Psoas muscle (tissue), 8 donors: Measurements from ENCODE around the gene MRPS30. TPM values are rescaled to one million over a fixed set of nuclear protein-coding genes. Genes with fewer than 3 reads are reported as not detected.
"Not testable (repeated sequence)": the region's sequence is repeated elsewhere in the genome, so short reads cannot be mapped to it uniquely, and the experiment has no call there.

Source experiments
- ATAC-seq, 4 donors: fragments of 200-7000 bp; cut with Tn5 transposase; one replicate each; pipeline ENCODE4 v1.9.1; 2020; ENCODE audit warnings: moderate library complexity in 3 of 4, mild to moderate bottlenecking in 2 of 4
- DNase-seq, 2 donors: peaks; one replicate each; pipeline ENCODE4 v3.0.0-alpha.2; 2020
- H3K27ac ChIP-seq: fragments of 200-600 bp; one replicate; pipeline ENCODE4 v1.8.0; 2022
- H3K27me3 ChIP-seq, 3 donors: fragments of 200-600 bp in 1 of 3; one replicate each; pipeline versions ENCODE4 v1.6.1 to v1.8.0; 2013 to 2022; ENCODE audit warnings: low read length in 2 of 3, mild to moderate bottlenecking in 2 of 3, moderate library complexity in 1 of 3; ENCODE audit not compliant: insufficient read depth in 3 of 3
- H3K36me3 ChIP-seq, 2 donors: fragments of 200-600 bp in 1 of 2; one replicate each; pipeline versions ENCODE4 v1.6.1 to v1.8.0; 2013 to 2022; ENCODE audit warnings: low read depth in 1 of 2, mild to moderate bottlenecking in 1 of 2, moderate library complexity in 1 of 2; ENCODE audit not compliant: insufficient read depth in 1 of 2
- H3K4me1 ChIP-seq: fragments of 200-600 bp; one replicate; pipeline ENCODE4 v1.8.0; 2022
- H3K4me3 ChIP-seq: fragments of 200-600 bp; one replicate; pipeline ENCODE4 v1.8.0; 2022; ENCODE audit warnings: mild to moderate bottlenecking
- H3K9me3 ChIP-seq: fragments of 200-600 bp; one replicate; pipeline ENCODE4 v1.8.0; 2022
- WGBS, 3 donors: extraction: QIAGEN DNeasy Blood & Tissue Kit; methylation state at CpG; one replicate each; pipeline versions ENCODE4 v1.1.6 to v1.1.7; 2013; 5-methylcytosine and 5-hydroxymethylcytosine counted together
- intact Hi-C, 2 donors: fragments of 100-400 bp; cut with DNase I; formaldehyde crosslinking; loops; one replicate each; pipeline versions ENCODE4 v1.11.0 to v1.14.2; 2022
- polyA plus RNA-seq, 3 donors: library from polyadenylated mRNA; stranded (reverse); fragments of 200-250 nt; gene quantifications; one replicate each; pipeline ENCODE4 v1.2.3, GENCODE V29; 2013
- total RNA-seq, 4 donors: library from RNA; stranded (reverse); fragmentation: NEBNext Ultra II Directional in 2 of 4; extraction: Animal tissue kit (Norgen Biotek cat#: 25700) in 2 of 4; gene quantifications; one replicate each; pipeline versions ENCODE4 v1.2.1 to v1.2.4, GENCODE V29; 2021 to 2023
- TF ChIP-seq, protein P1 (sequence below): fragments of 200-600 bp; IDR thresholded peaks from one replicate; pipeline ENCODE4 v1.8.0; 2022; ENCODE audit warnings: antibody characterized with exemption
- donor health status: healthy with polysubstance abuse.
- donor health status: DM: no; HTN: no; CAD: no; lungs with moderate emphysema.
- donor health status: Bipolar disorder and iron deficiency.
- donor health status: healthy.
- donor health status: DM: yes; HTN: yes; CAD: no.
- donor health status: DM: no; HTN: no; CAD: no.
- donor health status: DM: no; HTN: no; CAD: no.
- donor health status: DM: yes; HTN: yes; CAD: no.

Gene MRPS30
- total and polyA plus RNA-seq, 7 donors, result 41.4 to 105 (median 72.2) TPM

GRCh38 chr5:44809215-44809955, 638 bp downstream of the MRPS30 start:
- TF ChIP-seq, protein P1, sequence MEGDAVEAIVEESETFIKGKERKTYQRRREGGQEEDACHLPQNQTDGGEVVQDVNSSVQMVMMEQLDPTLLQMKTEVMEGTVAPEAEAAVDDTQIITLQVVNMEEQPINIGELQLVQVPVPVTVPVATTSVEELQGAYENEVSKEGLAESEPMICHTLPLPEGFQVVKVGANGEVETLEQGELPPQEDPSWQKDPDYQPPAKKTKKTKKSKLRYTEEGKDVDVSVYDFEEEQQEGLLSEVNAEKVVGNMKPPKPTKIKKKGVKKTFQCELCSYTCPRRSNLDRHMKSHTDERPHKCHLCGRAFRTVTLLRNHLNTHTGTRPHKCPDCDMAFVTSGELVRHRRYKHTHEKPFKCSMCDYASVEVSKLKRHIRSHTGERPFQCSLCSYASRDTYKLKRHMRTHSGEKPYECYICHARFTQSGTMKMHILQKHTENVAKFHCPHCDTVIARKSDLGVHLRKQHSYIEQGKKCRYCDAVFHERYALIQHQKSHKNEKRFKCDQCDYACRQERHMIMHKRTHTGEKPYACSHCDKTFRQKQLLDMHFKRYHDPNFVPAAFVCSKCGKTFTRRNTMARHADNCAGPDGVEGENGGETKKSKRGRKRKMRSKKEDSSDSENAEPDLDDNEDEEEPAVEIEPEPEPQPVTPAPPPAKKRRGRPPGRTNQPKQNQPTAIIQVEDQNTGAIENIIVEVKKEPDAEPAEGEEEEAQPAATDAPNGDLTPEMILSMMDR, result no peak
- no peaks in the 10 kb centered on the region for H3K27me3 ChIP-seq
- H3K27ac ChIP-seq, result peak overlapping the region; percentile 94
- H3K9me3 ChIP-seq, result no peaks in the 10 kb centered on the region
- DNase-seq (peak; percentile 35 to 61), ATAC-seq (peak; percentile 57 to 75 (median 70))
- intact Hi-C loops, result no loop called here
- H3K4me3 ChIP-seq, result peak overlapping the region; percentile 84
- WGBS, 3 donors, result 0 to 1% (median 0%) methylated on average over 45 of the region's 45 CpGs
- H3K4me1 ChIP-seq, result peaks cover 19% of the 10 kb centered on the region
- peaks cover 0 to 36% of the 10 kb centered on the region in 2 donors for H3K36me3 ChIP-seq

DNA sequence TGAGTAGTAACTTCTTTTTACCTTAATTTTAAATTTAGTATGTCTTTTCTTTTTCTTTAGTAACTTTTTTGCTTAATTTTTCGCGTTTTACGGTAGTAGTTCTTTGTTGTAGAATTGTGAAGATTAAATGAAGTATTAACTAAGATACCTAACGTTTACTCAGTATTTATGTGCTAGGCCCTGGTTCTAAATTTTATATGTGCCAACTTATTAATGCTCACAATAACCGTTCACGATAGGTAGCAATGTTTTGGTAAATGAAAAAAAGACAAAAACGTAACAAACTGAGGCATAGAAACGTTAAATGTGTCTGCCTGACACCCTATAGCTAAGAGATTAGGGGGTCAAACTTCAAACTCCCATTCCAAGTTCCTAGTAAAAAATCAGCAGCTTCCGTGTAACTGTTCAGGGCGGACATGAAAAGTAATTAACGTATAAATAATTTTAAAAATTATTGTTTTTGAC, 1.2 kb downstream of the MRPS30 start:
- Histone ChIP-seq H3K9me3 (no peaks in the 10 kb centered on the region), H3K4me3 (peak overlapping the region; percentile 84), H3K36me3 (peaks cover 0 to 42% of the 10 kb centered on the region in 2 donors), H3K27ac (peak overlapping the region; percentile 94), H3K4me1 (peaks cover 19% of the 10 kb centered on the region), H3K27me3 (no peaks in the 10 kb centered on the region)
- ATAC-seq (no peak), DNase-seq (no peak)
- WGBS, 3 donors, result 9 to 13% (median 11%) methylated on average over 11 of the region's 11 CpGs
- TF ChIP-seq, protein P1, result no peak
- intact Hi-C loops, result no loop called here

GRCh38 chr5:44814761-44815160, 6.0 kb downstream of the MRPS30 start:
- 48 to 66% (median 58%) methylated on average over 2 of the region's 2 CpGs for WGBS, 3 donors
- Histone ChIP-seq H3K27ac (no peak overlapping the region), H3K27me3 (no peaks in the 10 kb centered on the region), H3K4me3 (no peak overlapping the region), H3K4me1 (peaks cover 19% of the 10 kb centered on the region), H3K36me3 (peaks cover 6 to 89% of the 10 kb centered on the region in 2 donors), H3K9me3 (no peaks in the 10 kb centered on the region)
- ATAC-seq, result no peak
- DNase-seq, result no peak
- intact Hi-C loops, result no loop called here
- TF ChIP-seq, protein P1, result no peak

GRCh38 chr5:44821164-44821563, 12.4 kb downstream of the MRPS30 start:
- H3K4me3 ChIP-seq, result no peak overlapping the region
- 95 to 96% (median 95%) methylated on average over 1 of the region's 1 CpG for WGBS, 3 donors
- no peaks in the 10 kb centered on the region for H3K4me1 ChIP-seq
- intact Hi-C loops, result no loop called here
- H3K36me3 ChIP-seq, result peaks cover 6 to 59% of the 10 kb centered on the region in 2 donors
- no peak for ATAC-seq
- H3K9me3 ChIP-seq, result no peaks in the 10 kb centered on the region
- TF ChIP-seq, protein P1, result no peak
- no peak overlapping the region for H3K27ac ChIP-seq
- H3K27me3 ChIP-seq, result no peaks in the 10 kb centered on the region
- no peak for DNase-seq

GRCh38 chr5:44824662-44825061, 15.9 kb downstream of the MRPS30 start:
- DNase-seq, ATAC-seq, H3K4me3 ChIP-seq, intact Hi-C loops, H3K27ac ChIP-seq, H3K4me1 ChIP-seq, H3K9me3 ChIP-seq, H3K27me3 ChIP-seq: not testable (repeated sequence)
- WGBS, 3 donors, result 71 to 96% (median 85%) methylated on average over 1 to 2 of the region's 3 CpGs
- H3K36me3 ChIP-seq, result peaks cover 0 to 25% of the 10 kb centered on the region in 2 donors
